Activated CD4-positive, alpha-beta T cell treated with anti-CD3 and anti-CD28 coated beads for 1 hour (primary cell): ENCODE data around the gene SIK3.
A peak's percentile ranks its signal among the peaks of the same experiment; 100 is the strongest.

Experiments used
- DNase-seq: peaks from one replicate; pipeline ENCODE4 v3.0.0-alpha.2; 2020

The SIK3 gene

DNA sequence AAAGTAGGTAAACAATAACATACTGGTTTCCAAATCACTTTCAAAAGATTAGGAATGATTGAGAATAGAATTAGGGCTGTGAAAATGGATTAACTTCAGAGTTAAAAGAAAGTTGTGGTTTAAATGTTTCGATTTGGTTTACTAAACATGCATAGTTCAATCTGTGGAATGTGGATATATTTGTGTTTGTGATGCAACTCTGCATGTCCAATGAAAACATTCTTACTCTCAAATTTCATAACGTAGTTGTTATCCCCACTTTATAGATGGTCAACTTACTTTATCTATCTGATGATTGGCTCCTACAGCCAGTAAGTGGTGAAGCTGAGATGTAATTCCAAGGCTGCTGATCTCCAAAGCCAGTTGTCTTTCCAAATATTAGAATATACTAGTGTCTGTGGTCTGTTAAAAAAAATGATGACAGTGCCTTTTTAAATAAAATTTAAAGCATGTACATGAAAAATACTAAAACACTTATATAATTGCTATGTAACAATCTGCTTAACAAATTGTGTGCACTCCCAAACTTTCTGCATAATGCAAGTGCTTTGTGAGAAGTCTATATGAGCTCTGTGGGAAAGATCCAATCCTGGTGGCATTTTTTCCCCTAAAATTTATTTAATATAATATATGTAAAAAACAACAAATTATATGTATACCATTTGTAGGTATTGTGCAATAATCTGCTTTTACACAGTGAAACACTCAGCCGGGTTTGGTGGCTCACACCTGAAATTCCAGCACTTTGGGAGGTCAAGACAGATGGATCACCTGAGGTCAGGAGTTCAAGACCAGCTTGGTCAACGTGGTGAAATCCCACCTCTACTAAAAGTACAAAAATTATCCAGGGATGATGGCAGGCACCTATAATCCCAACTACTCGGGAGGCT, 9.7 kb upstream of the SIK3 start:
- no peak for DNase-seq

DNA sequence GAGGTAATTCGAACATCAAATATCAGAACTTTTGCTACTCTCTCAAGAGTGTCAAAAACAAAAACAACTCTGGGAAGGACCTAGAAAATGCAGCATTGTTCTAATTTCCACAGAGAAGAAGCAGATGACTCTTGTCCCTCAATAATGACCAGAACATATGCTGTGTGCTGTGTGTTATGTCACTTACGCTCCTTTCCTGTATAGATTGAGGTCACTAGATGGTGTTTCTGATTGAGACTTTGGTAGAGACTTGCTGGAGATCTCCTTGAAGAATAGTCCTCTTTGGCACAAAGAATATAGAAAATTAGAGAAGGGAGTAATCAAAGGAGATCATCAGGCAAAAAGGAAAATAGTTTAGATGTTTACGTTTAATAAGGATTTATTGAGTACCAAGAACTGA, 2.3 kb upstream of the SIK3 start:
- no peak for DNase-seq

DNA sequence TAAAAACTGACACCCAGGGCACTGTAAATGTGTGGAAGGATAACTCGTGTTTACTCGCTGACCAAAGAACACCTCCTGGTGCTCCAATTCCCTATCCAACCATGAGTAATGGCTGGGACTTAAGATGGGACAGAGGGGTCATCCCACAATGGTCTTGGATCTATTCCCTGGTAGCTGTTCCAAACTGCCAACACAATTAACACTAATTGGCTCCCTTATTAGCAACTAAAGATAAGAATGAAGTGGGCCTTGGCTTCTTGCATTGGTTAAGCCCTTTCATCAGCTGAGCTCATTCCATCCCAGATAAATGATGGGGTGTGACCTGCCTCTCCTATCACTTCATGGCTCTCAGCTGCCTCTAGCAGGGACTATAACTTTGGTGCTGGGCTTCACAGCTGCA, 1.5 kb upstream of the SIK3 start:
- DNase-seq = no peak

DNA sequence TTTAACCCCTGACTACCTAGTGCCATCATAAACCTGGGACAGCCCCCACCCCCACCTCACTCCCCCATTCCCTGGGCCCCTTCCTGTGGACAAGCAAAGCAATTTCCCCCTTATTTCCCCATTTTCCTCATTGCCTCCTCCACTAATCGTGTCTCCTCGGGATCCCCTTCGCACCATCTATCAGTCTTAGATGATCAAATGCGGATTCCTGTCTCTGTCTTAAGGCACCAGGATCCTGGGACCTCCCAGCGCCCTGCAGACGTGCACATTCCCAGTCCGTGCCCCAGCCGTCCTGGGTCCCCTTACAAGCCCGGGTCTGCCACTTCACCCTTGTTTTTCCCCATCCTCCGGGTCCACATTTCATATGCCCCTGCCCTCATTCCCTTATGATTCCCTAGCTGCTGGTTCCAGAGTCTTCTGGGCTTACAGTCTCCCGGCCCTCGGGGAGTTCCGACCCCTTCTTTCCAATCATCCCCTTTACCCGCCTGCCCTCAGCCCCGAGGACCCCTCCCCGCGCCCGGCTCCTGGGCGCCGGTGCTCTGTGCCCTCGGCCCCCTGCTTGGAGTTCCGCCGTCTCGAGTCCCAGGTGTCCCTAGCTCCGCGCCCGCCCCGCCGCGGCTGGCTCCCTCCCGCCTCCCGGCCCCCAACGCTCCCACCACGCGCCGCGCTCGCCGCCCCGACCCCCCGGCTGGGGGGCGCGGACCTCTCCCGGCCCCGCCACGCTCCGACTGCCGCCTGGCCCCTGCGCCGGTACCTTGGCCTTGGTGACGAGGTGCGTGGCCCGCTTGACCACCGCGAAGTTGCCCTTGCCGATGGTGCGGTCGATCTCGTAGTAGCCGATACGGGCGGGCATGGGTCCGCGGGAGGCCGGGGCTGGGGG, 599 bp downstream of the SIK3 start:
- no peak for DNase-seq

DNA sequence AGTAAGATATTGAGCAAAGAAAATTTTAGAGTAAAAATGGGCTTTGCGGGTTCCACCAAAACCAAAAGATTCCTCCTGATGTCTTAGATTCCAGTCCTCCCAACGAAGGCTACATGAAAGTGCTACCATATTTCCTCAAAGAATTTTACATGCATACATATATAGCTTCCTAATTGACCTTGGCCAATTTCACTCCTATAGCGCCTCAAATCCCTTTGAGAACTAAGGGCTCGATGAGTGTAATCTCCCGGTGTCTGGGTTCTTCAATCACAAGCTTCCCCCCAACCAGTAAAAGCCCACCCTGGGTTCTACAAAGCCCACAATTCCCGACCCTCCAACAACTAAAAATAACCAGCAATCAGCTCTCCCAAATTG, 1.2 kb downstream of the SIK3 start:
- no peak for DNase-seq

DNA sequence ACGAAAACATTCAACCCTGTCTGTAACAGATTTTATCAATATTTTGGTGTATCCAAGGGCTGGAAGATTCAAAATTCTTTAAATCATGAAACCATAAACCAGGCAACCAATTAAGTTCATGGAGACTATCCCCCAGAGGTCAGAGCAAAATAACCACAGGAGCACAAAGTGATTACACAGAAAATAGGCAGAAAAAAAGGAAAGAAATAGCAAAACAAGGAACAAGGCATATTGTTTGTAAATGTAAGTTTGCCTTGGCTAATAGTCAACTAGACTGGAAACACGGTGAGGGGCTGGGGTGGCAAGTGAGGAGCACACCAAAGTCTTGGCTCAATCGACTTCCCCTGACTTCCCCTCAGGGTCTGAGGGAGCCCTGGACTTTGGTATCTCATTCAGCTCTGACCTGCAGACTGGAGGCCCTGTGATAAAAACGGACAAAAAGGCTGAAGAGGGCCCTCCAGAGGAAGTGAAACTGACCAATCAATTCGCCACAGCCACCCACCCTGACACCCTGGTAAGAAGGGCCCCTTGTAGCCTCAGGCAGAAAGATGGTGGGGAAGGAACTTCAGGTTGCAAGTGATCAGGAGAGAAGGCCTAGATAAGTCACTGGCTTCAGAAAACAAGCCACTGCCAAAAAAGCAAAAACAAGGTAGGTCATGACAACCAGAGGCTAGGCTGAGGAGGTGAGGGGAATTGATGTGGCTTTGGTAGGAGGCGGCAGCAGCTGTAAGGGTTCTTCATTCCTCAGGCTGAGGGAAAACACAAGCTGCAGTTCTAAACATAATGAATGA, 1.8 kb downstream of the SIK3 start:
- DNase-seq = peak; percentile 23

DNA sequence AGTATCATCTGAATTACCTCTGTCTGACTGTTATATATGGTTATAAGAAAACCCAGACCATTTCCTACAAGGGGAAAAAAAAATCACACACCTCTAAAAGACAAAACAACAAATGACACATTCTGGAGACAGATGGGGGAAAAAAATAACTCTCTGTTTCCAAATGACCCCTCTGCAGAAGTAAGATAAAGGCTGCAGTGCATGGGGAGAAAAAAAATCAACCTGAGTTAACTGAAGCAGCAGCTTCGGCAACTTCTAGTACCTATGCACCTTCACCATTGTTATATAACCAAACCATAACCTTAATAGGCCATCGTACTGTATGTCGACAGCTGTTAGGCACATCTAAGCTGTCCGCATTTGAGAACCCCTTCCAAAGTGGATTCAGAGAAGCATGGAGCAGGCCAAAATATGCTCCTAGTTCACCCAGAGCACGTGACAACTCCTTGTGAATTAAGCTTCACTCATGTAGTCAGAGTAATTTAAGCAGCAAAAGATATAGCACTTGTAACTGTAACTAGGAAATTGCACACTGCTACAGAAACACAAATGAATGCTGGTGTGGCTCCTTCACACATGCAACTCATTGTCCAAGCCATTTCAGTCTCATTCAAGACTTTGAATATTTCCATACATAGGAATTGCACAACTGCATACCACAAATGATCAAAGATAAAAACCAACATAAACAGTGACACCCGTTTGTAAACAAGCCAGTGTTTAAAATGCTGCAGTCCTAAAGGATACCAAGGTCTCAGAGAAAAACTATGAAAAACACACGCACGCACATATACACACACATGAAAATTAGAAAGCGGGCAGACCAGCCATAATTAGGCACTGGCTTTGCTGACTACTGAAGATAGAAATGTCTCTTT, 2.7 kb downstream of the SIK3 start:
- no peak for DNase-seq

DNA sequence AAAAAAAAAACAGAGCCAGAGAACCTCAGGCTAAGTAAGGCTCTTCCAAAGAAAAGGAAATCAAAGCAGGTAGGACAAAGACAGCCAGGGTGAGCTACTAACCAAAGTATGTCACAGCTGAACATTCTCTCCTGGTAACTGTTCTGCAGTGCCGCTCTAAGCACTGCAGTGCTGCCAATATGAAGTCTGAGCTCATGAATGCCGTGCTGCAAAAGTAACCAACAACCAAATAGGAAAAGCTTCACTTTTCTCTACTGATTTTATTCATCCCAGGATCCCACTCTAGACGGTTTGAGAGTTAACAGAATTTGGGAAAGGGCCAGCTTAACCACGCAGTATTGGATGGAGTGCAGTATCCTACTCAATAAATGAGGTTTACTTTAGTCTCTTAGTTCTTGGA, 3.5 kb downstream of the SIK3 start:
- no peak for DNase-seq

DNA sequence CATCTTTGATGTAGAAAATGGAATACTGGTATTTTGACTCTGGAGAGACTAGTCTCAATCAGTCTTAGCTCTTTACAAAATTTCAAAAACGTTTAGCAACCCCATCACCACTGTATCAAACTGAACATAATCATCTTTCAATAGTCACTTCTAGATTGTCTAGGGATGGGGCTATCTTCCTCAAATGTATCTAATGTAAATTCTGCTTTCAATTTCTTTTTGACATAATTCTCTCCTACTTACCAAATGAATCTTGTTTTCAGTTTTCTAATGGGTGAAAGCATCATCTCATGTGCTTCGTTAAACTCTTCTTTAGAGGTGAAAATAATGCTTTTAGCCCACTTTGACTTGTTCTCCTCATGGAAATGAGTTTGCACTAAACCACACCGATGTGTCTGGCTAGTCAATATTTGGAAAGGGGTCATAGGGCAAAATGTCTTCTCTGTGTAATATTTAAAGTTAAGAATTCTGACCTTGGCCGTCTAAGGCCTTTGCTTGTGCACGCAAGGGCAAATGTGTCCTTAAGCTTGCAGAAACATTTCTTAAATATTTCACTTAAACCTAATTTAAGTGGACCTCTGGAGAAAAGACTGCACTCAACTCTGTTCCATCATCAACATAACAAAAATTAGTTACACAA, 5.2 kb downstream of the SIK3 start:
- DNase-seq = no peak

DNA sequence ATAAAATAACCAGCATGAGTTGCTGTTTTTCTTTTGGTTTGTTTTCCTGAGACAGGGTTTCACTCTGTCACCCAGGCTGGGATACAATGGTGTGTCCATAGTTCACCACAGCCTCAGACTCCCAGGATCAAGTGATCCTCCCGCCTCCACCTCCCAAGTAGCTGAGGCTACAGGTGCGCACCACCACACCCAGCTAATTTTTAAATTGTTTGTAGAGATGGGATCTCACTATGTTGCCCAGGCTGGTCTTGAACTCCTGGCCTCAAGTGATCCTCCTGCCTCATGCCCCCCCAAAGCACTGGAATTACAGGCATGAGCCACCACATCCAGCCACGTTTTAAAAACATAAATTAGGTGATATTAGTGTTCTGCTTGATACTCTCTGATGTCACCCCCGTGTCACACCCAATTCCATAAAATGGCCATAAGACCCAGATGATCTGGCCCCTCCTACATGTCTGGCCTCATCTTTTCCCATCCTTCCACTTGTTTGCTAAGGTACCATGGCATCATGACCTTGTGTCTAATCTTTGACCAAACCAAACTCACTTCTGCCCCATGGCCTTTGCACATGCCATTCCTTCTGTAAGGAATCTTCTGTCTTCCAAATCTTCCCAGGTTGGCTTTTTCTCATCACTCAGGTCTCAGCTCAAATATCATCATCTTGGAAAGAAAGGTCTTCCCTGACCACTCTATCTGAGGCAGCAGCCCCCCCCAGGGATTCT, 6.3 kb downstream of the SIK3 start:
- no peak for DNase-seq

DNA sequence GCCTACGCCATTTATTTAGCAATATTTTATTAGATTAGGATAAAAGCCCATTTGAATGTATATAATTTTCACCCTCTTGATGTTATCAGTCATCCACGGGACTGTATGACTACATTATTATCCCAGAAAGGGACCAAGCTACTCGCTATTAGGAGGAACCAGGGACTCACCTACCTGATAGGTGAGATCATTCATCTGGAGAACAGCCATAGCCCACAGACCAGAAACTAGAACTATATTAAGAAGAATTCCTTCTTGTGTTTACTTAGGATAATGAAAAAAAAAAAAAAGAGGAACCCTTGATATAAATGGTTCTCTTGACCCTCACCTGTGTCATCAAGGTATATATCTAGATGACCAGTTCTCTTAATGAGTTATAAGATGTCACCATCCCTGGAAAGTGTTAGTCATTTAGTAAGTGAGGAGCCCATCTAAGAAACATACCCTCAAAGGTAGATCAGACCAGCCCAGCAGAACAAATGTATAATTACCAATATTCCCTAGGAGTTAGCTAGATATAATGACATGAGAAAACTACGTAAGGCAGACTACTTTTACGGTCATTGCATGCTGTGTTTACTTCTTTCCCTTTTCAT, 8.0 kb downstream of the SIK3 start:
- no peak for DNase-seq

DNA sequence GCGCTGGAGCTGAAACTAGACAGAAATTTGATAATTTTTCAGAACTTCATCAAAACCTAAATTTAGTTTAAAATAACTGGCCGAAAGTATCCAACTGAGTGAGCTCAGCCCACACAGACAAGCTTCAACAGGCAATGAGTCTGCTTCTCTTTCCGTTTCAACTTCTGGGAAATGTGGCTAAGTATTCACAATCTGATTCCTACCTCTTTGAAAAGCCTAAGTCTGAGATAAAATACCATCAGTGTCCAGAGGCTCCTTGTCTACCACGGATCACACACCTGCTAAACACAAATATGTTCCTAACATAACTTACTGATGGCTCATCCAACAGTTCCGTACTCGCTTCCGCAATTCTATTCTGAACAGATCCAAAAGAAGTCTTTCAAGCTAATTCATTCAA, 8.5 kb downstream of the SIK3 start:
- no peak for DNase-seq

DNA sequence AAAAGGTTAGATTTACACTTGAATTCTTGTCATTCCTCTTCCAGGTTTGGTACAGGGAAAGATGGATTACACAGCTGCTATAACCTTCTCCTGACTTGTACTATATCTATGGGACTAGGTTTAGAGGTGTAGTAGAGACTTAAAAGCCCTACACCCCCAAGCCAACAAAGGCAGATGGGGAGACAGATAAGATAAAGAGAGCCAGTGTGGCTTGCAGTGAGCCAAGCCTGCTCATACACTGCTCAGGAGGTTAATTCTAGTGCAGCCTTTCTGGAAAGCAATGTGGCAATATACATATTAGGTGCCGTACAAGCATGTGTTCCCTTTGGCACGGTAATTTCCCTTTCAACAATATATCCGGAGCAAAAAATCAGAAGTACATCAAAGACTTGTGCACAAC, 10.8 kb downstream of the SIK3 start:
- no peak for DNase-seq

DNA sequence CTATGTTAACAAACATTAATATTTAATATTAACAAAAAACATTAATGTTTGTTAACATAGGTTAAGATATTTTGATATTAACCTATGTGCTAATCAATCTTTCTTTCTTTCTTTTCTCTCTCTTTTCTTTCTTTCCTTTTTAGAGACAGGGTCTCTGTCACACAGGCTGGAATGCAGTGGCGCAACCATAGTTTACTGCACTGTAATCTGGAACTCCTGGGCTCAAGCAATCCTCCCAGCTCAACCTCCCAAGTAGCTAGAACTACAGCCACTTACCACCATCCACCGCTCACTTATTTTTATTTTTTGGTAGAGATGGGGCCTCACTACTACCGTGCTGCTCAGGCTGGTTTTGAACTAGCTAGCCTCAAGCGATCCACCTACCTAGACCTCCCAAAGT, 13.2 kb downstream of the SIK3 start:
- DNase-seq = no peak

DNA sequence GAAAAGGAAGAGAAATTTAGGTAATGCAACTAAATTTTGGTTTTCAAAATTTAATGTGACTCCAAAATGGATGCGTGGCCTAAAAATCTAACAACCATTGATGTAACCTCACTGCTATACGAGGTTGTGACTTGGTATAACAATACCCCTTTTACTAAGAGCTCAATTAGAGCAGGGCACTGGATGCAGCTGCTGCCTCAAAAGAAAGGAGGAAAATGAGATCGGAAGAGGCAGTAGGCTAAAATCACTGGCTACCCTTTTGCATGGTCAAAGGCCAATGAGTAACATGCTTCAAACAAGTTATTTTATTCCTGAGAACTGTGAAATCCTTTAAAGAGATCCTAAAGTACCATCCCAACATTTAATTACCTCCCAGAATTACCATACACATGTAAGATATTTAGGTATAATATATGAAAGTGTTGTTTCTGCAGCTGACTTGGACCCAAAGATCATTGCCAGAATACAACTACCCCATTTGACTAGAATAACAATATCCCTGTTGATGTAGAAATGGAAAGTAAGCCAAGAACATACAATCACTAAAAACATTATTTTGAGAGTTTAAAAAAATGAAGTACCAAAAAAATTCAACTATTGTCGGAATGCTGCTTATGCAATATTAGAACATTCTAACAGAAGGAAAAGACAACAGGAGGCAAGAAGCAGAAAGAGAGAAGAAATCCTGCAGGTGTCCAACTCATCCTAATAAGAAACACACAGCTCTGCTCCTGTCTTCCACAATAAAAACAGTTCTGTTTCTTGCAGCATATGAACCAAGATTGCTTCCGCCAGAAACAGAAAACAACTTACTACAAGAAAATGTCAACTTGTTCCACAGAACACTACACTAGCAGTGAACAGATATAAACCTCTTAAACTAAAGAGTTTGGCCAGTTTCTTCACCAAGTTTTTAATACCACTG, 15.0 kb downstream of the SIK3 start:
- DNase-seq = no peak

DNA sequence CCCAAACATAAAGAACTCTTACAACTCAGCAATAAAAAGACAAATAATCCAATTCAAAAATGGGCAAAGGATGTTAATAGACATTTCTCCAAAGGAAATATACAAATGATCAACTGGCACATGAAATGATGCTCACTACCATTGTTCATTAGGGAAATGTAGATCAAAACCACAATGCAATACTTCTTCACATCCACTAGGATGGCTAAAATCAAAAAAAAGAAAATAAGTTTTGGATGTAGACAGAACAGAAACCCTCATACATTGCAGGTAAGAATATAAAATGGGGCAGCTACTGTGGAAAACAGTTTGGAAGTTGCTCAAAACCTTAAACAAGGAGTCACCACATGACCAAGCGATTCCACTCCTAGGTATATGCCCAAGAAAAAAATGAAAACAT, 16.3 kb downstream of the SIK3 start:
- no peak for DNase-seq

DNA sequence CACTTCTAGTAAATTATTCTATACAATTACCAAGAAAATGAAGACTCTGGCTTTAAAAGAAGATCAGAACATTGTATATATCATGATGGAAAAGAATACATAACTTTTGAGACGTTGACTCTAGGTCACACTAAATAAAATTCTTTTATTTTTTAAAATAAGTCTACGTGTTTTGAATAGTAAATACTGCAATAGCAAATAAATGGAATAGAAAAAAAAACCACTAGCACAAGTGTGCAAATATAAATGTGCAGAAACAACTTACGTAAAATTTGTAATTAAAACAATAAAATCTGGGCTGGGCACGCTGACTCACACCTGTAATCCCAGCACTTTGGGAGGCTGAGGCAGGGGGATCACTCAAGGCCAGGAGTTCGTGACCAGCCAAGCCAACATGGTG, 17.9 kb downstream of the SIK3 start:
- DNase-seq = no peak

DNA sequence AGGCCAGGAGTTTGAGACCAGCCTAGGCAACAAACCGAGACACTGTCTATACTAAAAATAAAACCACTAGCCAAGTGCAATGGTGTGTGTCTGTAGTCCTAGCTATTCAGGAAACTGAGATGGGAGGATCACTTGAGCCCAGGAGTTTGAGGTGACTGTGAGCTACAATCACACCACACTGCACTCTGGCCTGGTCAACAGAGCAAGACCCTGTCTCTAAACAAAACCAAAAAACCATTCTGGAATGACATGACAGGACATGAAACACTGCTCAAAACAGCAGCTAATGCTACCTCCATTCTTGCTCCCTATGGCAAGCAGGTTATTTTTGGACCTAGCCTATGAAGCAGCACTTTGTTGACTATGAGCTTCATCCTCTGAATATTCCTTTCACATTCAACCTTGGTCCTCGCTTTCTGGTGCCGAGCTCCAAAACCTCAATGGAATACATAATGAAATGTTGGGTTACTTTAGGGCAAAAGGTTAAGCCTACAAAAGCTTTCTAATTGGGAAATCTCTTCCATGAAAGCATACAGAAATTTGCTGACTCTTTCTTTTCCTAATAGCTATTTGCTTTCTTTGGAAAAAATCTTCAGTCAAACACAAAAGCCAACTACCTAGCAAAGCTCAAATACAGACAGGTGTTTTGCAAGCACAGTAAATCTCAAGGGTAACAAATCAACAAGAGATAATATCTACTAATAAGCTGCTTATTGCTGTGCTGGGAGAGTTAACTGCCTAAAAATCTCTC, 21.1 kb downstream of the SIK3 start:
- DNase-seq = no peak

DNA sequence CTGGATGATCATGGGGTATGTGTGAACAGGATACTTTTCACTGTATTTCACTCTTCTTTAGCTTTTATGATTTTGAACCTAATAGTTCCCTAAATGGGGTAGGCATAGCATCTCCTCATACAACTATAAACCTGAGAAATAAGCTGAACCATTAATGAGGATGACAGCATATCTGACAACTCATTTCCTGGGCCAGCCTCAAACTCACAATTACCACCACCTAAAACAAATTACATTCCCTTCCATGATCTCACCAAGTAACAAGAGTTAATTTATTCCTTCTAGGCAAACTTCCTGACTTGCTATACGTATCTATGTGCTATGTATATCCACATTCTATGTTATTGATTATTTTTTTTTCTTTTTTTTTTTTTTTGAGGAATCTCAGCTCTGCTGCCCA, 23.0 kb downstream of the SIK3 start:
- DNase-seq = no peak
